KMS-11 (cell line): Measurements from ENCODE around the gene NUP35.

Source experiments
- H2AFZ ChIP-seq: fragments of 200-600 bp; sonication (generic); 2 replicates; pipeline ENCODE4 v1.6.1; 2016; ENCODE audit warnings: antibody characterized with exemption, mixed run types, low read depth
- H3K27ac ChIP-seq: fragments of 200-600 bp; sonication (generic); 2 replicates; pipeline ENCODE4 v1.6.1; 2016; ENCODE audit warnings: mild to moderate bottlenecking, mixed run types
- H3K27me3 ChIP-seq: fragments of 200-600 bp; sonication (generic); 2 replicates; pipeline ENCODE4 v1.6.1; 2017; ENCODE audit warnings: mild to moderate bottlenecking, low read depth, mixed run types, moderate library complexity; ENCODE audit not compliant: insufficient read depth
- H3K36me3 ChIP-seq: fragments of 200-600 bp; sonication (generic); 2 replicates; pipeline ENCODE4 v1.6.1; 2017; ENCODE audit warnings: mild to moderate bottlenecking, mixed run types; ENCODE audit not compliant: insufficient read depth
- H3K4me1 ChIP-seq: fragments of 200-600 bp; sonication (generic); 2 replicates; pipeline ENCODE4 v1.6.1; 2016; ENCODE audit warnings: mild to moderate bottlenecking, low read depth, mixed run types; ENCODE audit not compliant: poor library complexity, severe bottlenecking
- H3K4me2 ChIP-seq: fragments of 200-600 bp; sonication (generic); 2 replicates; pipeline ENCODE4 v1.7.0; 2016; ENCODE audit warnings: mild to moderate bottlenecking, mixed run types
- H3K4me3 ChIP-seq: fragments of 200-600 bp; sonication (generic); IDR thresholded peaks from 2 replicates; pipeline ENCODE4 v1.6.1; 2017; ENCODE audit warnings: low read depth, low read length, mixed read lengths; ENCODE audit not compliant: insufficient read depth
- H3K79me2 ChIP-seq: fragments of 200-600 bp; sonication (generic); 2 replicates; pipeline ENCODE4 v1.6.1; 2016; ENCODE audit warnings: low read depth, mixed run types; ENCODE audit not compliant: insufficient read depth
- H3K9ac ChIP-seq: fragments of 200-600 bp; sonication (generic); 2 replicates; pipeline ENCODE4 v1.6.1; 2016; ENCODE audit warnings: mild to moderate bottlenecking, mixed run types
- H4K20me1 ChIP-seq: fragments of 200-600 bp; sonication (generic); 2 replicates; pipeline ENCODE4 v1.6.1; 2016; ENCODE audit warnings: mild to moderate bottlenecking, mixed run types; ENCODE audit not compliant: insufficient read depth
- TF ChIP-seq, protein P1 (sequence below): fragments of 200-600 bp; sonication (generic); conservative IDR thresholded peaks from 2 replicates; pipeline ENCODE4 v1.6.1; 2017; ENCODE audit warnings: low read depth, mild to moderate bottlenecking, antibody characterized with exemption, low read length, moderate library complexity, mixed read lengths

The NUP35 gene

DNA sequence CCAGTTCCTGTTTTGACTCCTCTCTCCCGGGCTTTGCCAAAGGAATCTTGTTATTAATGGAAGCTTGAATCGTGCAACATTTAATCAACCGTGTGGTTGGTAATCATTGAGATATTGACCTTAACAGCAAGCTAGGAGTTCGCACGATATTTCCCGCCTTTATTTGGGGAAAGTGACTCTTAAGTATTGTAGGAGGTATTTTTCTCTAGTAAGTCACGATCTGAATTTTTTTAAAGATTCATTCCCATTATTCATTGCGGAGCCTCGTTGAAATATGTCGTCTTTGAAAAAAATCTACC lies 663 bp downstream of the NUP35 start:
- H3K4me3 ChIP-seq: peak overlapping the region; percentile 78
- H3K4me2 ChIP-seq: peak overlapping the region; percentile 62
- peak overlapping the region; percentile 93 for H3K27ac ChIP-seq
- H2AFZ ChIP-seq: peak overlapping the region; percentile 89
- H3K4me1 ChIP-seq: peaks cover 20% of the 10 kb centered on the region
- TF ChIP-seq, protein P1, sequence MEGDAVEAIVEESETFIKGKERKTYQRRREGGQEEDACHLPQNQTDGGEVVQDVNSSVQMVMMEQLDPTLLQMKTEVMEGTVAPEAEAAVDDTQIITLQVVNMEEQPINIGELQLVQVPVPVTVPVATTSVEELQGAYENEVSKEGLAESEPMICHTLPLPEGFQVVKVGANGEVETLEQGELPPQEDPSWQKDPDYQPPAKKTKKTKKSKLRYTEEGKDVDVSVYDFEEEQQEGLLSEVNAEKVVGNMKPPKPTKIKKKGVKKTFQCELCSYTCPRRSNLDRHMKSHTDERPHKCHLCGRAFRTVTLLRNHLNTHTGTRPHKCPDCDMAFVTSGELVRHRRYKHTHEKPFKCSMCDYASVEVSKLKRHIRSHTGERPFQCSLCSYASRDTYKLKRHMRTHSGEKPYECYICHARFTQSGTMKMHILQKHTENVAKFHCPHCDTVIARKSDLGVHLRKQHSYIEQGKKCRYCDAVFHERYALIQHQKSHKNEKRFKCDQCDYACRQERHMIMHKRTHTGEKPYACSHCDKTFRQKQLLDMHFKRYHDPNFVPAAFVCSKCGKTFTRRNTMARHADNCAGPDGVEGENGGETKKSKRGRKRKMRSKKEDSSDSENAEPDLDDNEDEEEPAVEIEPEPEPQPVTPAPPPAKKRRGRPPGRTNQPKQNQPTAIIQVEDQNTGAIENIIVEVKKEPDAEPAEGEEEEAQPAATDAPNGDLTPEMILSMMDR: no peak
- peaks cover 6% of the 10 kb centered on the region; the same call in 1 of the 2 replicates for H3K36me3 ChIP-seq
- H4K20me1 ChIP-seq: no peaks in the 10 kb centered on the region
- no peaks in the 10 kb centered on the region for H3K27me3 ChIP-seq
- H3K9ac ChIP-seq: peak overlapping the region; percentile 89
- peaks cover 52% of the 10 kb centered on the region for H3K79me2 ChIP-seq

DNA sequence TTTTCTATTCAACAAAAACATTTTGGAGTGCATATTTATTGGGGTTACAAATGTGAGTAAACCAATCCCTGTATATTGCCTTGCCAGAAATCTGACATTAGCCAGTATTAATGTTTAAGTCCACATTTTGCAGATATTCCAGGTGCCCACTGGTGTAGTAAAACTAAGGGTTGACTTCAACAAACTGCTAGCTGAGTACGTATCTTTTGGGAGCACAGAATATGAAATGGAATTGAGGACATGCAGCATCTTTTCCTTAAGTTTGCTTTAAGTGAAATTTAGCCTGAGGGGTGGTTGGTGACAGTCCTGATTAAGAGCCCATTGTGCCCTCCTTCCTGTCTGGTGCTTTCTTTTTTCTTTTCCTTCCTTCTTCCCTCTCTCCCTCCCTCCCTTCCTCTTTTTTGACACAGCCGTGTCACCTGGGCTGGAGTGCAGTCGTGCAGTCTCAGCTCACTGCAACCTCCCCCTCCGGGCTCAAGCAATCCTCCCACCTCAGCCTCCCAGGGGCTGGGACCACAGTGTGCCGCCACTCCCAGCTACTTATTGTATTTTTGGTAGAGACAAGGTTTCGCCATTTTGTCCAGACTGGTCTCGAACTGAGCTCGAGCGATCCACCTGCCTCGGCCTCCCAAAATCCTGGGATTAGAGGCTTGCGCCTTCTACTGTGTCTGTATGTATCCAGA lies 1.6 kb downstream of the NUP35 start:
- H3K9ac ChIP-seq: peak overlapping the region; percentile 89
- H3K4me1 ChIP-seq: peaks cover 20% of the 10 kb centered on the region
- H3K27ac ChIP-seq: peak overlapping the region; percentile 93; the same call in 1 of the 2 replicates
- TF ChIP-seq, protein P1: no peak
- peaks cover 8% of the 10 kb centered on the region; the same call in 1 of the 2 replicates for H3K36me3 ChIP-seq
- no peak overlapping the region for H2AFZ ChIP-seq
- peaks cover 54% of the 10 kb centered on the region for H3K79me2 ChIP-seq
- H4K20me1 ChIP-seq: no peaks in the 10 kb centered on the region
- no peaks in the 10 kb centered on the region for H3K27me3 ChIP-seq
- H3K4me3 ChIP-seq: no peak overlapping the region
- H3K4me2 ChIP-seq: peak overlapping the region; percentile 62

DNA sequence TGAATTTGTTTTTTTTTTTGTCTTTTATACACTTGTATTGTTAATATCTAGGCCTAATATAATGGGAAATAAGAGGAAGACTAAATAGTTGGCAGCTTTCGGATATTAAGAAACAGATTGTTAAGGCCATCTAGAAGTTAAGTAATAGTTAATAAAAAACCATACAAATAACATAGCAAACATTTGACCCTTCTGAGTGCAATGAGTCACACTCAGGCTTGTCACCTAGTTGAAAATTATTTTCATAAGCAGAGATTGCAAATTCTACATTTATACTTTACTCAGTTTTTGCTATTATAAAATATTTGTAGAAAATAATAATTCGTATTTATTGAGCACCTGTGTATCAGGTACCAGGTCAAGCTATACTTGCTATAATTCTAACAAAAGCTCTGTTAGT lies 2.4 kb downstream of the NUP35 start:
- H3K4me2 ChIP-seq: peak overlapping the region; percentile 62
- no peak overlapping the region for H3K27ac ChIP-seq
- H2AFZ ChIP-seq: no peak overlapping the region
- no peak overlapping the region for H3K9ac ChIP-seq
- TF ChIP-seq, protein P1: no peak
- H3K27me3 ChIP-seq: no peaks in the 10 kb centered on the region
- no peak overlapping the region for H3K4me3 ChIP-seq
- H3K4me1 ChIP-seq: peaks cover 20% of the 10 kb centered on the region
- H4K20me1 ChIP-seq: 0 out of 2 replicates have a peak, but pooled peaks cover 4% of the 10 kb centered on the region
- H3K36me3 ChIP-seq: peaks cover 15% of the 10 kb centered on the region; the same call in 1 of the 2 replicates
- H3K79me2 ChIP-seq: peaks cover 62% of the 10 kb centered on the region

DNA sequence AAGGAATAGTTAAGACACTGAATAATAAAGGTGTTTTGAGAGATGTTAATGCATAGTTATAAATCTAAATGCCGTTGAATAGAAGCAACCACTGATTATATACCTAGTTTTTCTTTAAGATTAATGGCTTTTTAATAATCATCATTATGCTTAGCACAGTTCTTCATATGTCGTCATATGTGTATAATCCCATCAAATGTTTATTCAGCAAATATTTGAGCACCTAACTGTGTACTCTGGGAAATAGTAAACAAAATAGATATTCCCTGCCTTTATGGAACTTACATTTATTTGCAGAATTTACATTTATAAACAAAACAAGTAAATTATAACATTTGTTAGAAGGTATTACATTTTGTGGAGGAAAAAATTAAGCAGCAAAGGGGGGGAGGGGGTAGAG lies 9.8 kb downstream of the NUP35 start:
- TF ChIP-seq, protein P1: no peak
- no peak overlapping the region for H3K9ac ChIP-seq
- no peak overlapping the region for H2AFZ ChIP-seq
- H3K36me3 ChIP-seq: peaks cover 28% of the 10 kb centered on the region; the same call in 1 of the 2 replicates
- no peak overlapping the region for H3K27ac ChIP-seq
- peaks cover 4% of the 10 kb centered on the region; the same call in 1 of the 2 replicates for H4K20me1 ChIP-seq
- H3K27me3 ChIP-seq: no peaks in the 10 kb centered on the region
- no peaks in the 10 kb centered on the region for H3K4me1 ChIP-seq
- H3K79me2 ChIP-seq: peaks cover 34% of the 10 kb centered on the region; the same call in 1 of the 2 replicates
- H3K4me3 ChIP-seq: no peak overlapping the region
- no peak overlapping the region for H3K4me2 ChIP-seq
